Mesendoderm (in vitro differentiated cells): ENCODE measurements around the gene NODAL.
A peak's percentile ranks its signal among the peaks of the same experiment; 100 is the strongest.

Source experiments
- DNase-seq: peaks from one replicate; pipeline ENCODE4 v3.0.0; 2013
- H2AK5ac ChIP-seq: 2 replicates; pipeline ENCODE4 v1.6.1; 2013; ENCODE audit warnings: low read length, inconsistent platforms
- H2BK120ac ChIP-seq: 2 replicates; pipeline ENCODE4 v1.6.1; 2013; ENCODE audit warnings: low read depth, mild to moderate bottlenecking, low read length, moderate library complexity, mixed read lengths
- H2BK15ac ChIP-seq: replicated peaks from 2 replicates; pipeline ENCODE4 v1.6.1; 2013; ENCODE audit warnings: low read depth, mild to moderate bottlenecking, moderate library complexity
- H2BK5ac ChIP-seq: 2 replicates; pipeline ENCODE4 v1.6.1; 2013; ENCODE audit warnings: low read length, inconsistent platforms
- H3K18ac ChIP-seq: 2 replicates; pipeline ENCODE4 v1.6.1; 2013; ENCODE audit warnings: mild to moderate bottlenecking, low read length, mixed read lengths
- H3K23ac ChIP-seq: one replicate; pipeline ENCODE4 v1.6.1; 2013; ENCODE audit warnings: low read length
- H3K27ac ChIP-seq: 2 replicates; pipeline ENCODE4 v1.5.1; 2013; ENCODE audit warnings: low read depth, mild to moderate bottlenecking, inconsistent platforms, low read length, moderate library complexity
- H3K27me3 ChIP-seq: 2 replicates; pipeline ENCODE4 v1.6.1; 2013; ENCODE audit warnings: low read length, control low read depth, mild to moderate bottlenecking, inconsistent platforms; ENCODE audit not compliant: insufficient read depth, poor library complexity
- H3K36me3 ChIP-seq: 2 replicates; pipeline ENCODE4 v1.6.1; 2013; ENCODE audit warnings: low read length, inconsistent platforms; ENCODE audit not compliant: control insufficient read depth, insufficient read depth
- H3K4ac ChIP-seq: one replicate; pipeline ENCODE4 v1.6.1; 2013; ENCODE audit warnings: low read depth, mild to moderate bottlenecking, low read length, moderate library complexity
- H3K4me1 ChIP-seq: 2 replicates; pipeline ENCODE4 v1.6.1; 2013; ENCODE audit warnings: low read depth, low read length, inconsistent platforms; ENCODE audit not compliant: control insufficient read depth
- H3K4me2 ChIP-seq: 2 replicates; pipeline ENCODE4 v1.6.1; 2013; ENCODE audit warnings: low read length
- H3K4me3 ChIP-seq: 2 replicates; pipeline ENCODE4 v1.5.1; 2013; ENCODE audit warnings: mild to moderate bottlenecking, low read length
- H3K56ac ChIP-seq: one replicate; pipeline ENCODE4 v1.6.1; 2013; ENCODE audit warnings: low read length
- H3K79me1 ChIP-seq: 2 replicates; pipeline ENCODE4 v1.6.1; 2013; ENCODE audit warnings: low read length, inconsistent platforms
- H3K79me2 ChIP-seq: 2 replicates; pipeline ENCODE4 v1.6.1; 2013; ENCODE audit warnings: mild to moderate bottlenecking, low read length; ENCODE audit not compliant: control insufficient read depth, insufficient read depth
- H3K9ac ChIP-seq: 2 replicates; pipeline ENCODE4 v1.6.1; 2013; ENCODE audit warnings: low read length, inconsistent platforms
- H4K5ac ChIP-seq: one replicate; pipeline ENCODE4 v1.6.1; 2013; ENCODE audit warnings: low read length
- H4K8ac ChIP-seq: one replicate; pipeline ENCODE4 v1.6.1; 2013; ENCODE audit warnings: low read depth, mild to moderate bottlenecking, control low read depth, low read length, moderate library complexity
- WGBS: extraction: QIAGEN DNeasy Blood & Tissue Kit; methylation state at CpG from one replicate; pipeline ENCODE4 v1.1.7; 2013; ENCODE audit warnings: low lambda C conversion rate, missing lambda C conversion rate; ENCODE audit not compliant: insufficient coverage; ENCODE audit errors: extremely low coverage; 5-methylcytosine and 5-hydroxymethylcytosine counted together

Gene NODAL

DNA sequence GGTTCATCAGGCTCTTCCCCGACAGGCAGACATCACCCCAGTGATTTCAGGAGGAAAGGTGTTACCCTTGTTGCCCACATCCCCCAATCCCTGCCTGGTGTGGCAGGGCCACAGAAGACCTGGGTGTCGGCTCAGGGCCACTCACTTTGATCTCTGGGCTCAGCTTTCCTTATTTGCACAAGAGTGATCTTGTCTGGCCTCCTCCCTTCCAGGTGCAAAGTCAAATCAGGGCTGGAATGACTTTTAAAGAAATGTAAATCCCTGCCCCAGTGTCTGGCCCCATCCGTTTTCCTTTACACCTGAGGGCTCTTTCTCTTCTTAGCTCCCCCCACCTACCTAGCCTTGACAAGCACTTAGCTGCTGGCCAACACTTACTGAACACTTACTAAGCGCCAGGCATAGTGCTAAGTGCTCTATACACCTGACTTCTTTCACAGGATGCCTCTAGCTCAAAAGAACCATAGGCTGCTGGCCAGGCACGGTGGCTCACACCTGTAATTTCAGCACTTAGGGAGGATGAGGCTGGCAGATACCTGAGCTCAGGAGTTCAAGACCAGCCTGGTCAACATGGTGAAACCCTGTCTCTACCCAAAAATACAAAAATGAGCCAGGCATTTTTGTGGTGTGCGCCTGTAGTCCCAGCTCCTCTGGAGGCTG lies 979 bp upstream of the NODAL start:
- peak; percentile 84 for DNase-seq

DNA sequence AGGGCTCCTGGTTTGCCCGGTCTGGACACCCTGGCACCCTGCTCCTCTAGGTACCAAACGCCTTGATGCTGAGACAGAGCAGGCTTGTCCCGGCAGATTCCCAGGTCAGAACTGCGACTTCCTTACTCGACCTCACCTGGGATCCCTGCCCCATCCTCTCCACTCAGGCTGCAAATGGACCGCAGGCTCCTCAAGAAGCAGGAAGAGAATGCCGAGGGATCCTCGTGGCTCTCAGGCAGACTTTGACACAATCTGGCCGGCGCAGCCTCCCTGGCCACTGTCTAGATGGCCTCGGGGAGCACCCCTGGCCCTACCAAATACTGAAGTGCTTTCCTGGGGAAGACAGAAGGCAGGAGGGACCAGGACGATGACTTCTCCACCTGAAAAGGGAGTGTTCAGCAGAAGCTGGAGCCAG lies 421 bp upstream of the NODAL start:
- Histone ChIP-seq H3K4me3 (peak overlapping the region; percentile 50), H3K23ac (no peak overlapping the region), H4K5ac (no peak overlapping the region), H3K27ac (peak overlapping the region; percentile 93), H4K8ac (no peak overlapping the region), H3K4ac (no peak overlapping the region), H3K79me2 (peaks cover 39% of the 10 kb centered on the region), H3K36me3 (no peaks in the 10 kb centered on the region), H3K4me1 (peaks cover 11% of the 10 kb centered on the region), H2AK5ac (peak overlapping the region; percentile 51), H3K9ac (peak overlapping the region; percentile 81), H3K27me3 (no peaks in the 10 kb centered on the region), H3K56ac (peak overlapping the region; percentile 93), H3K18ac (peak overlapping the region; percentile 75), H3K79me1 (no peaks in the 10 kb centered on the region), H2BK15ac (no peak overlapping the region), H3K4me2 (peak overlapping the region; percentile 92), H2BK120ac (no peak overlapping the region), H2BK5ac (peak overlapping the region; percentile 3)
- no CpG with 5 or more reads among the region's 12 CpGs for WGBS
- peak; percentile 87 for DNase-seq

More for the DNA sequence above, 979 bp upstream of the NODAL start:
- Histone ChIP-seq H3K27me3 (no peaks in the 10 kb centered on the region), H3K18ac (peak overlapping the region; percentile 75), H3K9ac (peak overlapping the region; percentile 81), H3K4me1 (peaks cover 9% of the 10 kb centered on the region), H3K23ac (no peak overlapping the region), H3K79me2 (peaks cover 34% of the 10 kb centered on the region), H3K4me2 (peak overlapping the region; percentile 92), H3K4me3 (no peak overlapping the region), H2BK120ac (no peak overlapping the region), H3K27ac (peak overlapping the region; percentile 93), H2AK5ac (peak overlapping the region; percentile 87), H3K4ac (no peak overlapping the region), H4K8ac (no peak overlapping the region), H3K79me1 (no peaks in the 10 kb centered on the region), H4K5ac (no peak overlapping the region), H2BK15ac (no peak overlapping the region), H3K56ac (peak overlapping the region; percentile 93), H3K36me3 (no peaks in the 10 kb centered on the region), H2BK5ac (peak overlapping the region; percentile 3)
- WGBS: no CpG with 5 or more reads among the region's 6 CpGs

DNA sequence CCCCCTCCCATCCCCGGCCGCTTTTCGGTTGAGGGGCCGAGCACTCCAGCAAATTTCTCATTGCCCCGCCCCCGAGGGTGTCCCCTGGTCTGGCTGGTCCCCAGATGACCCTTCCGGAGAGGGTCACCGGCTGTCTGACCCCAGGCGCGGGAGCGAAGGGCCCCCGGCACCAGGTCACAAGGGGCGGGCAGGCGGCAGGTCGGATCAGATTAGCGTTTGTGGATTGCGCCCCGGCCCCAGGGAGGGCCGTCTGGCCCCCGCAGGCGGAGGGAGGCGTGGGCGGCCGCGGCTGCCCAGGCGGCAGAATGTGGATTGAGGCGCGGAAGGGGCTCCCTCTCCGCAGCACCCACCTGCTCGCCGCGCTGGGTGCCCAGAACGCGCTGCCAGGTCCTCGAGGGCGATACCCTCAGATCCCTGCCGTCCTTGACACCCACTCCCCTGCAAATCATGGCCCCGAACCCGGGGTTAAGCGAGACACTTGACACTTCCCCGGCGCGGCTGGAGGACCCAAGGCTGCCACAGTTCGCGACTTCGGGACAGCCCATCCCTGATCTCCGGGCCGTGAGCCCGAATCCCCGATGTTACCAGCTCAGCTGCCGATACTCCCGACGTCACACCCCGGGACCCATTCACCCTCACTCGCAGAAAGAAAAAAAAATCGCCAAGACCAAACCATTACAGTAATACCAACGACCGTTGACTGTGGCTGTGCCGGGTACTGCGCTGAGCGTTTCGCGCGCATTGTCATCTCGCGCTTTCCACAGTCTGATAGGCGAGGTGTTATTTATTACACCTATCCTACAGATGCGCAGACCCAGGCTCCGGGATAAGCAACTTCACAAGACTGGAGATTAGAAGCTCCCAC lies 953 bp downstream of the NODAL start:
- peak overlapping the region; percentile 93 for H3K56ac ChIP-seq
- peak overlapping the region; percentile 48 for H3K23ac ChIP-seq
- H3K9ac ChIP-seq: peak overlapping the region; percentile 81
- peaks cover 8% of the 10 kb centered on the region for H3K4me1 ChIP-seq
- peak overlapping the region; percentile 75 for H3K4ac ChIP-seq
- H3K18ac ChIP-seq: peak overlapping the region; percentile 75
- peak overlapping the region; percentile 92 for H3K4me2 ChIP-seq
- peak overlapping the region; percentile 50 for H3K4me3 ChIP-seq
- H2BK15ac ChIP-seq: no peak overlapping the region
- no CpG with 5 or more reads among the region's 69 CpGs for WGBS
- DNase-seq: peak; percentile 93
- H2BK5ac ChIP-seq: peak overlapping the region; percentile 97
- H3K27me3 ChIP-seq: no peaks in the 10 kb centered on the region
- H4K8ac ChIP-seq: no peak overlapping the region
- H3K79me2 ChIP-seq: peaks cover 53% of the 10 kb centered on the region
- H4K5ac ChIP-seq: no peak overlapping the region
- no peaks in the 10 kb centered on the region for H3K36me3 ChIP-seq
- peaks cover 4% of the 10 kb centered on the region for H3K79me1 ChIP-seq
- H2AK5ac ChIP-seq: no peak overlapping the region
- peak overlapping the region; percentile 93 for H3K27ac ChIP-seq
- H2BK120ac ChIP-seq: peak overlapping the region; percentile 51

DNA sequence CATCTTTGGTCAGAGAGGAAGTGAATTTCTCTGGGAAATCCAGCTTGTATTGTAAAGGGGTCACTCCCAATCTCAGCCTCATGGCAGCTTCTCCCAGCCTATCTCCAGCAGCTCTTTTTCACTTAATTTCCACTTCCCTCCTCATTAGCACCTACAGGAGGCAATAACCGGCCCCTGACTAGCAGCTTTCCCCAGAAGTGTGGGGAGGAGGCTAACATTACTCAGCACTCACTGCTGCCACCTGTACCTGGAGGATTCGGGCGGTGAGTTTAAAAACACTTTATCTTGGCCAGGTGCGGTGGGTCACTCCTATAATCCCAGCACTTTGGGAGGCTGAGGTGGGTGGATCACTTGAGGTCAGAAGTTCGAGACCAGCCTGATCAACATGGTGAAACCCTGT lies 3.8 kb downstream of the NODAL start:
- DNase-seq: peak; percentile 97
- H3K18ac ChIP-seq: no peak overlapping the region
- H3K9ac ChIP-seq: no peak overlapping the region
- peaks cover 3% of the 10 kb centered on the region for H3K4me1 ChIP-seq
- no peak overlapping the region for H3K27ac ChIP-seq
- H3K79me1 ChIP-seq: peaks cover 8% of the 10 kb centered on the region
- no peak overlapping the region for H3K23ac ChIP-seq
- no peak overlapping the region for H4K5ac ChIP-seq
- no peak overlapping the region for H3K56ac ChIP-seq
- H3K4me2 ChIP-seq: no peak overlapping the region
- H3K4ac ChIP-seq: no peak overlapping the region
- H2BK15ac ChIP-seq: no peak overlapping the region
- no peak overlapping the region for H2BK5ac ChIP-seq
- H3K79me2 ChIP-seq: peaks cover 70% of the 10 kb centered on the region
- no peak overlapping the region for H4K8ac ChIP-seq
- H2AK5ac ChIP-seq: no peak overlapping the region
- WGBS: no CpG with 5 or more reads among the region's 5 CpGs
- H3K4me3 ChIP-seq: no peak overlapping the region
- no peaks in the 10 kb centered on the region for H3K36me3 ChIP-seq
- no peak overlapping the region for H2BK120ac ChIP-seq
- no peaks in the 10 kb centered on the region for H3K27me3 ChIP-seq

DNA sequence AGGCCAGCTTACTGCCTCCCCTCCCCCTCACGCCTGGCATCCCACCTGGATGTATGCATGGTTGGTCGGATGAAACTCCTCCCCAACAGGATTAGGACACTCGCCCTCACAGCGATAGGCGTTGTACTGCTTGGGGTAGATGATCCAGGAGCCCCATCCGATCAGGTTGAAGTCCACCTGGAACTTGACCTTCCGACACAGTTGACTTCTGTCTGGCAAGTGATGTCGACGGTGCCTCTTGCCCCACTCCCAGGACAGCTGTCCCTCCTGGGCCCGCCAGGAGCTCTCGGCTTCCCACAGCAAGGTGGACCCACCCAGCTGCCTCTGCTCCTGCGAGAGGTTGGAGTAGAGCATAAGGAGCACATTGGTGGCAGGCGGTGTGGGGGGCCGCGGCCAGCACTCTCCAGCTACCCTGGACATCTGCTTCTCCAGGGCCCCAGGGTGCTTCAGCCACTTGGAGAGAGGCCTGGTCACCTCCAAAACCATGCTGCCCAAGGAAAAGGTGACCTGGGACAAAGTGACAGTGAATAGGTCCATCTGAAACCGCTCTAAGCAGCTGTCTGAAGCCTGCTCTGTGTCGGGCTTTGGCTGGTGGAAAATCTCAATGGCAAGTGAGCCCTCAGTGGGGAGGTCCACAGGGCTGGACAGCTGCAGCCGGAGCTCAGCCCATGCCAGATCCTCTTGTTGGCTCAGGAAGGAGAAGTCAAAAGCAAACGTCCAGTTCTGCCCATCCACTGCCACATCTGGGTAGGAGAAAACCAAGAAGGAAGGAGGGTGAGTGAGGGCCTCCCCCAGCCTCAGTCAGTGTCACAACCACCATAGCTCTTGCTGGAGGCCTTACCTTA lies 6.0 kb downstream of the NODAL start:
- Histone ChIP-seq H3K79me1 (peaks cover 16% of the 10 kb centered on the region), H2AK5ac (no peak overlapping the region), H3K27ac (no peak overlapping the region), H2BK120ac (no peak overlapping the region), H3K4ac (no peak overlapping the region), H3K36me3 (peaks cover 4% of the 10 kb centered on the region), H2BK5ac (no peak overlapping the region), H3K4me3 (no peak overlapping the region), H3K4me2 (no peak overlapping the region), H3K23ac (no peak overlapping the region), H3K56ac (no peak overlapping the region), H2BK15ac (no peak overlapping the region), H3K79me2 (peaks cover 63% of the 10 kb centered on the region), H3K18ac (no peak overlapping the region), H3K27me3 (no peaks in the 10 kb centered on the region), H4K8ac (no peak overlapping the region), H3K4me1 (peaks cover 3% of the 10 kb centered on the region), H4K5ac (no peak overlapping the region), H3K9ac (no peak overlapping the region)
- WGBS: no CpG with 5 or more reads among the region's 19 CpGs
- DNase-seq: no peak
